ENCODE measurements around the gene NOVA2. TPM values are rescaled to one million over a fixed set of nuclear protein-coding genes. Genes with fewer than 3 reads are reported as not detected.
A peak's percentile ranks its signal among the peaks of the same experiment; 100 is the strongest.

The NOVA2 gene
- total and polyA plus RNA-seq, 9 of the 15 experiments (the other 6 are each of a cell fraction or from before 2014, with no cell fraction given) = not detected

DNA sequence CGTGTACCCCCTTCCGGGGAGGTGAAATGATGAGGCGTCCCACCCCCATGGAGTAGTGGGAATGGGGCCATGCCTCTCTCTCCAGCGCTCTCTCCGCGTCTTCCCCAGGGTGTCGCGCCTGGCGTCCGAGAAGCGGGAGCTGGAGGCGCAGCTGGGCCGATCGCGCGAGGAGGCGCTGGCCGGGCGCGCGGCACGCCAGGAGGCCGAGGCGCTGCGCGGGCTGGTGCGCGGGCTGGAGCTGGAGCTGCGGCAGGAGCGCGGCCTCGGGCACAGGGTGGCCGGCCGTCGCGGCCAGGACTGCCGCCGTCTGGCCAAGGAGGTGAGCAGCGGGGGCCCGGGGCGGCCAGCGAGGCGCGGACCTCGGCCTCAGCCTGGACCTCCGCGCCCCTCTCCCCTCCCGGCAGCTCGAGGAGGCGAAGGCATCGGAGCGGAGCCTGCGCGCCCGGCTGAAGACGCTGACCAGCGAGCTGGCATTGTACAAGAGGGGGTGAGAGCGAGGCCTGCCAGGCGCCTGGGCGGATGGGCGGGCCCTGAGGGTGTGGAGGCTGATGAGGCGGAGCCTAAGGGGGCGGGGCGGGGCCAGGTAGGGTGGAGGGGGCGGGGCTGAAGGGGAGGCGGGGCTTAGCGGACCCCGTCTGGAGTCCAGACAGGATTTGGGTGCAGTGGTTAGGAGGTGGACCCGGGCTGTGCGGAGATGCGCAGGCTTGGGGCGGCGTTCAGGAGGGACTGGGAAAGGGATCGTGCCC is 41.4 kb upstream of the NOVA2 start:
- POLR2A ChIA-PET = no interaction called here
- BruUV-seq (replicated peaks) = no TSS peak
- ATAC-seq (peak; percentile 62), DNase-seq (ENCODE audit: extremely low read depth in 1 of 4, low spot score in 3 of 4) (peak in 3 of 4 experiments; percentile 66 to 76 (median 73)), FAIRE-seq (no peak)
- in situ Hi-C loops (cut with MboI) = no loop called here
- Histone ChIP-seq H3K27me3 (ENCODE audit: control insufficient read depth in 2 of 2, insufficient read depth in 2 of 2, low read length in 2 of 2) (no peaks in the 10 kb centered on the region), H3K36me3 (ENCODE audit: control insufficient read depth, insufficient read depth, low read length) (peaks cover 17% of the 10 kb centered on the region; the same call in 1 of the 3 replicates), H3K4me1 (replicated peaks in 1 of 2; ENCODE audit: control insufficient read depth in 2 of 2, insufficient read depth in 2 of 2, low read length in 2 of 2) (peaks cover 2 to 27% of the 10 kb centered on the region in 2 experiments; a peak in 4 of 5 replicates), H3K4me2 (ENCODE audit: insufficient read depth, low read length) (no peak overlapping the region), H4K20me1 (replicated peaks; ENCODE audit: control insufficient read depth, insufficient read depth, low read length) (peaks cover 3% of the 10 kb centered on the region; the same call in 1 of the 2 replicates), H3K4me3 (no peak overlapping the region), H2AFZ (ENCODE audit: low read depth, low read length) (no peak overlapping the region), H3K79me2 (ENCODE audit: control insufficient read depth, insufficient read depth, low read length) (no peaks in the 10 kb centered on the region), H3K9me3 (replicated peaks; ENCODE audit: control insufficient read depth, insufficient read depth, low read depth, low read length) (no peaks in the 10 kb centered on the region), H3K27ac (ENCODE audit: extremely low read depth, low read depth, low read length) (no peak overlapping the region), H3K9me1 (ENCODE audit: control insufficient read depth, insufficient read depth, low read length) (no peaks in the 10 kb centered on the region), H3K9ac (ENCODE audit: insufficient read depth in 1 of 2, low read depth in 2 of 2, low read length in 2 of 2) (no peak overlapping the region)
- TF ChIP-seq PURB (CRISPR knock-in tag; IDR thresholded peaks at IDR 0.05; ENCODE audit: low read depth) (no peak), GABPB1 (CRISPR knock-in tag; IDR thresholded peaks at IDR 0.05) (no peak), ATF7 (IDR thresholded peaks at IDR 0.05) (no peak), NRF1 (conservative IDR thresholded peaks at IDR 0.05 in 1 of 2, IDR thresholded peaks at IDR 0.05 in 1 of 2) (no peak), ZNF589 (CRISPR knock-in tag; IDR thresholded peaks at IDR 0.05; ENCODE audit: low read depth) (no peak)
- CTCF ChIA-PET (ENCODE audit: low intra/inter-chr PET ratio) = interaction anchor here (0.7 kb wide), 1 partner anchor 197 kb away, joined by 4 read pairs; no protein-coding TSS in a partner anchor
- intact Hi-C loops (cut with micrococcal nuclease) = loop anchor here (5.0 kb wide), 1 partner anchor 198 kb away; the partner anchor contains the start of gene RSPH6A
- 94% methylated on average over 36 of the region's 74 CpGs for WGBS (ENCODE audit: insufficient coverage, low coverage, missing lambda C conversion rate)
